Gastroesophageal sphincter (tissue), 3 donors: Measurements from ENCODE around the gene CBX7.

Experiments used
- CTCF ChIP-seq, 4 experiments: fragments of 200-600 bp in 2 of 4; fragments of 450-650 bp in 2 of 4; sonication (generic) in 1 of 4; IDR thresholded peaks; one replicate each; pipeline ENCODE4 v1.5.1; 2017 to 2019; ENCODE audit warnings: antibody characterized with exemption in 4 of 4, mild to moderate bottlenecking in 2 of 4, moderate library complexity in 2 of 4
- EP300 ChIP-seq: sonication (generic); formaldehyde crosslinking; IDR thresholded peaks from one replicate; pipeline ENCODE4 v1.6.1; 2017; ENCODE audit warnings: antibody characterized with exemption, mild to moderate bottlenecking
- POLR2A ChIP-seq, 2 donors: fragments of 450-650 bp; IDR thresholded peaks; one replicate each; pipeline ENCODE4 v1.6.1; 2017; ENCODE audit warnings: antibody characterized with exemption in 2 of 2, mild to moderate bottlenecking in 2 of 2, moderate library complexity in 1 of 2
- POLR2AphosphoS5 ChIP-seq: sonication (generic); formaldehyde crosslinking; IDR thresholded peaks from one replicate; pipeline ENCODE4 v1.6.1; 2017; ENCODE audit warnings: antibody characterized with exemption

GRCh38 chr22:39129746-39130145, 22.7 kb downstream of the CBX7 start:
- TF ChIP-seq POLR2A (IDR thresholded peaks at IDR 0.05), result no peak
- no peak for TF ChIP-seq POLR2AphosphoS5
- no peak for TF ChIP-seq CTCF (IDR thresholded peaks at IDR 0.05)
- TF ChIP-seq EP300, result no peak
